ENCODE results near the gene PSAPL1.

DNA sequence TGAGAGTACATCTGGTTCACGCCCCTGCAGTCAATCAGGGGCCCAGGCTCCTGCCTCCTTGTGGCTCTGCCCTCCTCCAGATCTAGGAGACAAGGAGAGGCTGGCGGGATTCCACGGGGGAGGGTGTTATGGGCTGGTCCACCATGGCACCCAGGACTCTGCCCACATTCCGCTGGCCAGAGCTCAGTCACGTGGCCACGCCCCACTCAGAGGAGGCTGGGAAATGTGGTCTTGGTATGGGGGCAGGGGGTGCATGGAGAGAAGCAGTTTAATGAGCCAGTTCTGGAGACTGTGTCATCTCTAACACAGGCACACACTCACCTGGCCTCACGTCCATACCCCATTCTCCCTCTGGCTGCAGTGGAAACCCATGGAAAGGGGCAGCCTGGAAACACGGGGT lies 31.5 kb upstream of the PSAPL1 start:
- TF ChIP-seq, protein P1, sequence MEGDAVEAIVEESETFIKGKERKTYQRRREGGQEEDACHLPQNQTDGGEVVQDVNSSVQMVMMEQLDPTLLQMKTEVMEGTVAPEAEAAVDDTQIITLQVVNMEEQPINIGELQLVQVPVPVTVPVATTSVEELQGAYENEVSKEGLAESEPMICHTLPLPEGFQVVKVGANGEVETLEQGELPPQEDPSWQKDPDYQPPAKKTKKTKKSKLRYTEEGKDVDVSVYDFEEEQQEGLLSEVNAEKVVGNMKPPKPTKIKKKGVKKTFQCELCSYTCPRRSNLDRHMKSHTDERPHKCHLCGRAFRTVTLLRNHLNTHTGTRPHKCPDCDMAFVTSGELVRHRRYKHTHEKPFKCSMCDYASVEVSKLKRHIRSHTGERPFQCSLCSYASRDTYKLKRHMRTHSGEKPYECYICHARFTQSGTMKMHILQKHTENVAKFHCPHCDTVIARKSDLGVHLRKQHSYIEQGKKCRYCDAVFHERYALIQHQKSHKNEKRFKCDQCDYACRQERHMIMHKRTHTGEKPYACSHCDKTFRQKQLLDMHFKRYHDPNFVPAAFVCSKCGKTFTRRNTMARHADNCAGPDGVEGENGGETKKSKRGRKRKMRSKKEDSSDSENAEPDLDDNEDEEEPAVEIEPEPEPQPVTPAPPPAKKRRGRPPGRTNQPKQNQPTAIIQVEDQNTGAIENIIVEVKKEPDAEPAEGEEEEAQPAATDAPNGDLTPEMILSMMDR (IDR thresholded peaks at IDR 0.05) = no peak
- no peak for TF ChIP-seq POLR2A (IDR thresholded peaks at IDR 0.05)
